ENCODE measurements around the gene PCDHGC5.

Gene PCDHGC5

DNA sequence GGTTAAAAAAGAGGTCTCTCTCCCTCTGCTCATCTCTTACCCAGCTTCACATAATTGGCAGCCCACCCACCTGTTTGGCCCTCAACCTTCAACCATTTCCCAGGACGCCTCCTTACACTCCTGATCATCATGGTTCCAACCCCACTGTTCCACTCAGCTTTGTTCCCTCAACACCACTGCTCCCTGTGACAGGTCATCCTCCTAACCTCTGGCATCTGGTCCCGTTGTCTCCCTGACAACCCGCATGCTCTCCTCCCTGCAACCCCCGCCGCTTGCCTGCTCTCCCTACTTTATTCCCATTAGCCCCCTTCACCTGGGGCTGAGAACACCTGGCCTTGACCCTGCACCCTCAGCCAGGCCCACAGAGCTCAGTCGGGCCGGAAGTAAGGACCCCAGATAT is 12.9 kb downstream of the PCDHGC5 start:
- TF ChIP-seq CTCF (IDR thresholded peaks at IDR 0.05; ENCODE audit: low read depth, low read length): no peak
- DNase-seq (ENCODE audit: extremely low read depth, low read depth): no peak

DNA sequence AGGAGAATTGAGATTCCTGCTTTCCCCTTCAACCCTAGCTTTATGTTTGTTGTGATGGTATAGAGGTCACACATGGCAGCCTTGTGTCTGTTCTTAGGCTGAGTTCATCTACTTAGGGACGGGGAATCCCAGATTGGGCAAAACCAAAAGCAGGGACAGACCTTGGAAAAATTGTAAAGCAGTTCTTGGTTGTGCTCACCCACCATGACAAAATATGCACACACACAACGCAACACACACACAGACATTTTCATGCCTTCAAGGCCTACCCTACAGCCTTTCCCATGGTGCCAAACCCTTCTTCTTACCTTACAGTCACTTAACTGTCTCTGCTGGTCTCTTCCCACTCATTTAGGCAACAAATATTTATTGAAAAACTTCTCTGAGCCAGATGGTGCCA is 14.8 kb downstream of the PCDHGC5 start:
- DNase-seq (ENCODE audit: extremely low read depth, low read depth): no peak
- TF ChIP-seq CTCF (IDR thresholded peaks at IDR 0.05; ENCODE audit: low read depth, low read length): no peak

GRCh38 chr5:141504216-141504615 is 15.3 kb downstream of the PCDHGC5 start:
- DNase-seq (ENCODE audit: extremely low read depth, low read depth): no peak
- TF ChIP-seq CTCF (IDR thresholded peaks at IDR 0.05; ENCODE audit: low read depth, low read length): no peak

DNA sequence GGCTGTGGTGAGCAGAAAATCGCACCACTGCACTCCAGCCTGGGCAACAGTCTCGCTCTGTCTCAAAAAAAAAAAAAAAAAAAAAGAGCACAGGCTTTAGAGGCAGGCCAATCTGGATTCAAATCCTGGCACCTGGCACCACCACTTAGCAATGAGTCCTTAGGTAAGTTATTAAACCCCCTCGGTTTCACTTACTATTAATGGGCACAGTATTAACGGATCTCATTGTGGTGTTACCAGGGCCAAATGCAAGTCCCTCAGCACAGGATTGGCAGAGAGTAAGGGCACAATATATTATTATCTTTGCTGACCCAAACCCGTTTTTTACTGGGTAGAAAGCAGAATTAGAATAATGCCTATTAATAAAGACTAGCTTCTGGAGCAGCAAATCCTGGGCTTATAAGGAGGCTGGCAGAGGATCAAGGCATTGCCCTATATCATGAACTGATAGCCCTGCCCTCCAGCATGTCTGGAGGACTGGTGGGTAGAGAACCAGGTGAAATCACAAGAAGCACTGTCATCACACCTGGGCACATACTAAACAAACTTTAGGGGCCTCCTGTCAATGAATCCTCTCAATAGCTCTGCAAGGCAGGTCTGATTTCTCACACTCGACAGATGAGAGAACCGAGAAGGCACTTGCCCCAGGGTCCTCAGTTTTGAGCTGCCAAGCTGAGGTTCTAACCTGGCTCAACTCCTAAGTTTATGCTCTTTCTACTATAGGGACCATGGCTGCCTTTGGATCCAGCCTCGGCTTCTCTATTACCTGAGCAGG is 17.7 kb downstream of the PCDHGC5 start:
- DNase-seq (ENCODE audit: extremely low read depth, low read depth): no peak
- no peak for TF ChIP-seq CTCF (IDR thresholded peaks at IDR 0.05; ENCODE audit: low read depth, low read length)

GRCh38 chr5:141507387-141508091 is 18.7 kb downstream of the PCDHGC5 start:
- no peak for TF ChIP-seq CTCF (IDR thresholded peaks at IDR 0.05; ENCODE audit: low read depth, low read length)
- DNase-seq (ENCODE audit: extremely low read depth, low read depth): peak; percentile 86

GRCh38 chr5:141508440-141508797 is 19.5 kb downstream of the PCDHGC5 start:
- no peak for TF ChIP-seq CTCF (IDR thresholded peaks at IDR 0.05; ENCODE audit: low read depth, low read length)
- DNase-seq (ENCODE audit: extremely low read depth, low read depth): no peak
